NCI-H2081 (cell line): ENCODE measurements around the gene RUNX1.

ENCODE experiments used
- DNase-seq, 2 experiments: peaks; one replicate each; lab custom pipeline; 2025; lab: John Stamatoyannopoulos, UW

The RUNX1 gene

GRCh38 chr21:34880401-34880800, 168.7 kb downstream of the RUNX1 start:
- DNase-seq, result no peak

GRCh38 chr21:34878940-34879339, 170.2 kb downstream of the RUNX1 start:
- no peak for DNase-seq

GRCh38 chr21:34878501-34878900, 170.6 kb downstream of the RUNX1 start:
- DNase-seq, result peak in 1 of 2 experiments; percentile 15

GRCh38 chr21:34877485-34878128, 171.5 kb downstream of the RUNX1 start:
- no peak for DNase-seq

GRCh38 chr21:34875830-34876229, 173.3 kb downstream of the RUNX1 start:
- DNase-seq, result no peak

GRCh38 chr21:34874684-34875513, 174.2 kb downstream of the RUNX1 start:
- no peak for DNase-seq

- DNase-seq, result no peak
Observed at GRCh38 chr21:34871026-34871908, 177.8 kb downstream of the RUNX1 start.

GRCh38 chr21:34870246-34870645, 178.9 kb downstream of the RUNX1 start:
- DNase-seq, result no peak

GRCh38 chr21:34869545-34869944, 179.6 kb downstream of the RUNX1 start:
- DNase-seq, result no peak

GRCh38 chr21:34867785-34868184, 181.3 kb downstream of the RUNX1 start:
- no peak for DNase-seq

- no peak for DNase-seq
Observed at GRCh38 chr21:34865400-34866241, 183.5 kb downstream of the RUNX1 start.

GRCh38 chr21:34864370-34865149, 184.5 kb downstream of the RUNX1 start:
- no peak for DNase-seq

- no peak for DNase-seq
Observed at GRCh38 chr21:34862951-34863350, 186.2 kb downstream of the RUNX1 start.

GRCh38 chr21:34861258-34861657, 187.8 kb downstream of the RUNX1 start:
- DNase-seq, result no peak

GRCh38 chr21:34859976-34860653, 189.0 kb downstream of the RUNX1 start:
- no peak for DNase-seq

- no peak for DNase-seq
Observed at GRCh38 chr21:34858559-34858958, 190.5 kb downstream of the RUNX1 start.

GRCh38 chr21:34857874-34858273, 191.2 kb downstream of the RUNX1 start:
- DNase-seq, result no peak

- DNase-seq, result no peak
Observed at GRCh38 chr21:34857122-34857713, 191.9 kb downstream of the RUNX1 start.

GRCh38 chr21:34852448-34852847, 196.7 kb downstream of the RUNX1 start:
- DNase-seq, result no peak
